Inferior parietal cortex (tissue), 1 donor: ENCODE data around the gene GJD3.

Source experiments
- DNase-seq: peaks from one replicate; pipeline ENCODE4 v3.0.0-alpha.2; 2016; ENCODE audit errors: extremely low spot score

The GJD3 gene

GRCh38 chr17:40340880-40341807 is 23.4 kb downstream of the GJD3 start:
- peak; percentile 43 for DNase-seq

- DNase-seq = no peak
Observed at GRCh38 chr17:40340327-40340726, 24.2 kb downstream of the GJD3 start.

GRCh38 chr17:40338941-40339649 is 25.4 kb downstream of the GJD3 start:
- DNase-seq = no peak

- DNase-seq = no peak
Observed at GRCh38 chr17:40338058-40338457, 26.5 kb downstream of the GJD3 start.

GRCh38 chr17:40337351-40337750 is 27.2 kb downstream of the GJD3 start:
- DNase-seq = no peak

GRCh38 chr17:40335620-40336019 is 28.9 kb downstream of the GJD3 start:
- no peak for DNase-seq

GRCh38 chr17:40333781-40334448 is 30.6 kb downstream of the GJD3 start:
- DNase-seq = no peak

GRCh38 chr17:40331743-40332641 is 32.5 kb downstream of the GJD3 start:
- no peak for DNase-seq

- no peak for DNase-seq
Observed at GRCh38 chr17:40330850-40331470, 33.6 kb downstream of the GJD3 start.

GRCh38 chr17:40329839-40330794 is 34.4 kb downstream of the GJD3 start:
- no peak for DNase-seq

- DNase-seq = no peak
Observed at GRCh38 chr17:40328386-40328766, 36.2 kb downstream of the GJD3 start.

GRCh38 chr17:40327735-40328385 is 36.7 kb downstream of the GJD3 start:
- DNase-seq = no peak

- no peak for DNase-seq
Observed at GRCh38 chr17:40327244-40327729, 37.2 kb downstream of the GJD3 start.

GRCh38 chr17:40326832-40327199 is 37.7 kb downstream of the GJD3 start:
- no peak for DNase-seq

GRCh38 chr17:40326014-40326831 is 38.3 kb downstream of the GJD3 start:
- no peak for DNase-seq

- no peak for DNase-seq
Observed at GRCh38 chr17:40325156-40326013, 39.2 kb downstream of the GJD3 start.
